ENCODE measurements around the gene GLRA1.

Gene GLRA1

GRCh38 chr5:151912360-151912759 is 12.3 kb downstream of the GLRA1 start:
- ChIA-PET CTCF (no interaction called here), POLR2A (no interaction called here)
- no peak for DNase-seq (ENCODE audit: extremely low spot score)
- no peak for TF ChIP-seq NFRKB (IDR thresholded peaks at IDR 0.05)
- no peak for TF ChIP-seq HDGF (IDR thresholded peaks at IDR 0.05; ENCODE audit: borderline replicate concordance)
- no peak for TF ChIP-seq L3MBTL2 (conservative IDR thresholded peaks at IDR 0.05)

- no peak for DNase-seq (ENCODE audit: extremely low spot score)
- ChIA-PET POLR2A (no interaction called here), CTCF (no interaction called here)
- TF ChIP-seq ZNF384 (IDR thresholded peaks at IDR 0.05), result no peak
- TF ChIP-seq HDGF (IDR thresholded peaks at IDR 0.05; ENCODE audit: borderline replicate concordance), result no peak
- TF ChIP-seq SP1 (IDR thresholded peaks at IDR 0.05), result no peak
- TF ChIP-seq PKNOX1 (IDR thresholded peaks at IDR 0.05), result no peak
Measured at GRCh38 chr5:151911011-151911410, 13.6 kb downstream of the GLRA1 start.

GRCh38 chr5:151909628-151910027 is 15.0 kb downstream of the GLRA1 start:
- ChIA-PET POLR2A (no interaction called here), CTCF (no interaction called here)
- TF ChIP-seq NFRKB (IDR thresholded peaks at IDR 0.05) (no peak), CTBP1 (IDR thresholded peaks at IDR 0.05; ENCODE audit: borderline replicate concordance) (no peak), FOXM1 (IDR thresholded peaks at IDR 0.05; ENCODE audit: borderline replicate concordance) (no peak), HDGF (IDR thresholded peaks at IDR 0.05; ENCODE audit: borderline replicate concordance) (no peak)
- no peak for DNase-seq (ENCODE audit: extremely low spot score)

DNA sequence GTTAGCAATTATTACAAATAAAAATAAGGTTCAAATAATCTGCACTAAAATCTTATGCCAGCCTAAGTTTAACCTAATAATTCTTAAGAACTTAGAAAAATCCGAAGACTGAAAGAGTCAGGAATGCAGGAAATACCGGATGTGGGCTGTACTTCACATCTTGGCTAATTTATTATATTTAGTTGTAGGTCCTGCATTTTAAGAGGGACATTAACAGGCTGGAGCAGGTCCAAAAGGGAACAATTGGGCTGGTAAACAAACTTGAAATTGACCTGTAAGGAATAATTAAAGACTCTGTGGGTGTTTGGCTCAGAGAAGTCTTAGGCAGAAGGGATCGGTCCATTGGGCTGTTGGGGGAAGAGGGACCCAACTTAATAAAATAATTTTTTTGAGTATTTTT is 18.4 kb downstream of the GLRA1 start:
- TF ChIP-seq L3MBTL2 (conservative IDR thresholded peaks at IDR 0.05) (no peak), HDGF (IDR thresholded peaks at IDR 0.05; ENCODE audit: borderline replicate concordance) (no peak), LEF1 (IDR thresholded peaks at IDR 0.05; ENCODE audit: borderline replicate concordance) (no peak), SP1 (IDR thresholded peaks at IDR 0.05) (no peak), ARNT (IDR thresholded peaks at IDR 0.05) (no peak), ELF4 (IDR thresholded peaks at IDR 0.05) (no peak), ZNF384 (IDR thresholded peaks at IDR 0.05) (no peak), CTBP1 (IDR thresholded peaks at IDR 0.05; ENCODE audit: borderline replicate concordance) (no peak), PKNOX1 (IDR thresholded peaks at IDR 0.05) (no peak), NFRKB (IDR thresholded peaks at IDR 0.05) (no peak), SUZ12 (IDR thresholded peaks at IDR 0.05) (no peak)
- CTCF ChIA-PET, result interaction anchor here (2.2 kb wide), 1 partner anchor 237 kb away, joined by 7 read pairs; no protein-coding TSS in a partner anchor
- no peak for DNase-seq (ENCODE audit: extremely low spot score)
- POLR2A ChIA-PET, result no interaction called here

DNA sequence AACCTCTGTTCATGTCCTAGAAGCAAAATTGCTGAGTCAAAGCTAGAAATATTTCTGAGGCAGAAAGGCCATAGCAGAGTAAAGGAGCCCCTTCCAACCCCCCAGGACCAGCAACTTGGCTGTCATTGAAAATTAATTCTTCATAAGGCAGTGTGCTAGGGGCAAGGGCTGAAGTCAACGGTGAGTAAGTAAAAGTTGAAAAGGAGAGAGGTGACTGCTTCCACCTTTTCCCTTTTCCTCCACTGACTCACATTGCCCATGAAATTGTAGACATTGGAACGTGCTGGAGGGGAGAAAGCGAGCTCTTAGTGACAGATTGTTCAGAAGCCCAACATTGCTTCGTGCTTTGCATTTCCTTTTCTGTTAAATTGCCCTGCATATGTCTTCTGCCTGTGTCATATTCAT is 19.1 kb downstream of the GLRA1 start:
- CTCF ChIA-PET, result interaction anchor here (2.2 kb wide), 1 partner anchor 238 kb away, joined by 7 read pairs; no protein-coding TSS in a partner anchor
- no peak for DNase-seq (ENCODE audit: extremely low spot score)
- TF ChIP-seq FOXA1 (IDR thresholded peaks at IDR 0.05) (no peak), HDGF (IDR thresholded peaks at IDR 0.05; ENCODE audit: borderline replicate concordance) (no peak), ELF4 (IDR thresholded peaks at IDR 0.05) (no peak), LEF1 (IDR thresholded peaks at IDR 0.05; ENCODE audit: borderline replicate concordance) (no peak), SP1 (IDR thresholded peaks at IDR 0.05) (no peak), FOXK2 (IDR thresholded peaks at IDR 0.05) (no peak), TARDBP (IDR thresholded peaks at IDR 0.05) (no peak), FOXM1 (IDR thresholded peaks at IDR 0.05; ENCODE audit: borderline replicate concordance) (no peak), CTBP1 (IDR thresholded peaks at IDR 0.05; ENCODE audit: borderline replicate concordance) (no peak), SUZ12 (IDR thresholded peaks at IDR 0.05) (no peak), NFRKB (IDR thresholded peaks at IDR 0.05) (no peak), ARNT (IDR thresholded peaks at IDR 0.05) (no peak), BHLHE40 (IDR thresholded peaks at IDR 0.05; ENCODE audit: borderline replicate concordance) (no peak), PKNOX1 (IDR thresholded peaks at IDR 0.05) (no peak), ZNF384 (IDR thresholded peaks at IDR 0.05) (no peak)
- POLR2A ChIA-PET, result no interaction called here

- ChIA-PET CTCF (interaction anchor here (1.1 to 2.2 kb wide), 2 partner anchors 80 to 238 kb away, joined by 3 to 7 read pairs; no protein-coding TSS in a partner anchor), POLR2A (no interaction called here)
- DNase-seq (ENCODE audit: extremely low spot score), result no peak
Measured at GRCh38 chr5:151904909-151905308, 19.7 kb downstream of the GLRA1 start.

More at GRCh38 chr5:151904909-151905308, 19.7 kb downstream of the GLRA1 start:
- TF ChIP-seq ARNT (IDR thresholded peaks at IDR 0.05), result no peak
- TF ChIP-seq PKNOX1 (IDR thresholded peaks at IDR 0.05), result no peak
- no peak for TF ChIP-seq FOXA1 (IDR thresholded peaks at IDR 0.05)
- TF ChIP-seq SP1 (IDR thresholded peaks at IDR 0.05), result no peak
- no peak for TF ChIP-seq NFRKB (IDR thresholded peaks at IDR 0.05)
- TF ChIP-seq HDGF (IDR thresholded peaks at IDR 0.05; ENCODE audit: borderline replicate concordance), result no peak
- TF ChIP-seq TARDBP (IDR thresholded peaks at IDR 0.05), result no peak
- TF ChIP-seq BHLHE40 (IDR thresholded peaks at IDR 0.05; ENCODE audit: borderline replicate concordance), result no peak

Measured in HEK293T (cell line).